ENCODE results near the gene MVK. TPM values are rescaled to one million over a fixed set of nuclear protein-coding genes. Genes with fewer than 3 reads are reported as not detected.

MVK gene
- total RNA-seq, 1 experiment from 2014 or later = 19.2 TPM

GRCh38 chr12:109566424-109566823 is 7.2 kb upstream of the MVK start:
- Histone ChIP-seq H3T11ph (ENCODE audit: low read length) (no peak overlapping the region), H3K4ac (ENCODE audit: low read depth, low read length) (no peak overlapping the region), H2AFZ (ENCODE audit: low read length) (no peak overlapping the region), H2AK5ac (ENCODE audit: insufficient read length, low read length) (no peak overlapping the region), H2BK120ac (ENCODE audit: low read depth, low read length, poor library complexity, severe bottlenecking) (no peak overlapping the region), H3K23ac (ENCODE audit: insufficient read length, low read depth, low read length) (no peak overlapping the region), H3K14ac (ENCODE audit: insufficient read depth, low read length) (no peak overlapping the region), H4K91ac (ENCODE audit: insufficient read length, low read depth, low read length) (no peak overlapping the region), H3K56ac (ENCODE audit: insufficient read length, low read depth, low read length) (no peak overlapping the region), H3K9ac (ENCODE audit: extremely low read depth, insufficient read length, low read length) (no peak overlapping the region), H2BK5ac (ENCODE audit: insufficient read length, low read length) (no peak overlapping the region), H3K79me1 (ENCODE audit: insufficient read depth, low read depth, low read length, poor library complexity, severe bottlenecking) (no peaks in the 10 kb centered on the region), H3K18ac (ENCODE audit: insufficient read length, low read depth, low read length) (no peak overlapping the region), H3K23me2 (ENCODE audit: insufficient read length, low read depth, low read length, poor library complexity, severe bottlenecking) (no peaks in the 10 kb centered on the region), H4K8ac (replicated peaks; ENCODE audit: insufficient read length, low read depth, low read length) (no peak overlapping the region), H2BK20ac (ENCODE audit: low read depth, low read length, poor library complexity, severe bottlenecking) (no peak overlapping the region), H3K27ac (ENCODE audit: insufficient read length, low read depth, low read length) (no peak overlapping the region), H3K27me3 (ENCODE audit: insufficient read depth, low read length) (no peaks in the 10 kb centered on the region), H2BK12ac (ENCODE audit: insufficient read length, low read depth, low read length) (no peak overlapping the region), H3K4me1 (ENCODE audit: insufficient read depth, low read length) (no peaks in the 10 kb centered on the region), H3K9me3 (ENCODE audit: control insufficient read depth, low read depth, low read length) (no peaks in the 10 kb centered on the region), H2BK15ac (ENCODE audit: low read depth, low read length) (no peak overlapping the region), H4K20me1 (ENCODE audit: control insufficient read depth, insufficient read depth, insufficient read length) (no peaks in the 10 kb centered on the region), H3K4me2 (ENCODE audit: insufficient read depth, insufficient read length, low read length) (no peak overlapping the region), H3K79me2 (ENCODE audit: insufficient read depth, low read length) (no peaks in the 10 kb centered on the region), H4K5ac (ENCODE audit: insufficient read length, low read depth, low read length) (no peak overlapping the region)
- H3K27me3 Mint-ChIP-seq (ENCODE audit: low read depth) = no peaks in the 10 kb centered on the region
- no peak for DNase-seq
- H3K36me3 Mint-ChIP-seq (ENCODE audit: insufficient read depth in 1 of 3, low read depth in 3 of 3) = peaks cover 15 to 59% (median 31%) of the 10 kb centered on the region in 3 experiments
- no CpG with 5 or more reads among the region's 8 CpGs for WGBS (ENCODE audit: extremely low coverage, insufficient read length, low lambda C conversion rate)
- TF ChIP-seq CTCF (conservative IDR thresholded peaks at IDR 0.05) = no peak
- no peaks in the 10 kb centered on the region; a peak in 2 of 5 replicates for H3K9me3 Mint-ChIP-seq
- no peaks in the 10 kb centered on the region for H3K4me1 Mint-ChIP-seq
- H3K4me3 Mint-ChIP-seq = no peak overlapping the region
- peak overlapping the region in 2 of 3 experiments; percentile 55; a peak in 1 of 7 replicates for H3K27ac Mint-ChIP-seq

All from H9 (cell line).